ENCODE results near the gene CEP104. TPM values are rescaled to one million over a fixed set of nuclear protein-coding genes. Genes with fewer than 3 reads are reported as not detected.

The CEP104 gene
- total and polyA plus RNA-seq, 4 experiments from 2014 or later = 10.3 to 64.4 (median 47.4) TPM

DNA sequence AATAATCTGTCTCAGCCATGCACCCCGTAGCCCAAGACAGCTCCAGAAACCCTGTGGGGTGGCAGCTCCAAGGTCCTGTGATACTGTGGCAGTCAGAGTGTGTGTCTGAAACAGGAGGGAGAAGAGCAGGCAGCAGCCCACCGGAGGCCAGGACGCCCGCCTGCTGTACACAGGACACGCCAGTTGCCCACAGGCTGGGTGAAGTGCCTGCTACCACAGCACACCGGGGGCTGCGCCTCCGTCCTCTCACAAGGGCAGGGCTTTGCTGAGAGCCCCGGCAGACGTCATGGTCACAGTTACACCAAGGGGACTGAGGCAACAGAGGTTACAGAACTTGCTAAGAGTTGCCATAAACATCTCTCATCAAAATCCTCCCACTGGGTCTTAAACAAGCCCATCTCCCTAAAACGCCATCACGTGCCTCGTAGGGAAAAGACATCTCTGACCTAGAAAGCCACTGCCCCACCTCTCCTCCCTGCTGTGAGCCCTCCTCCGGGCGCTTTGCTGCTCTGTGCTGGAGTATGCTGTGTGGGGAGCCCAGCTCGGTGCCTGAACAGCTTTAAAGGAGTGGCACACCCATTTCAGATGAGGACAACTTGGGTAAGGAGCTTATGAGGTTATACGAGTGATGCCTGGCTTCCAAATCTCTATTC is 37.7 kb upstream of the CEP104 start:
- H3K4me1 ChIP-seq (ENCODE audit: insufficient read depth, low read length) = peaks cover 30% of the 10 kb centered on the region
- DNase-seq = no peak
- H3K27ac ChIP-seq (ENCODE audit: low read depth, low read length) = no peak overlapping the region
- H3K36me3 Mint-ChIP-seq = peaks cover 29 to 49% of the 10 kb centered on the region in 2 donors
- ChIA-PET POLR2A (ENCODE audit: partially characterized antibody) (no interaction called here), CTCF (ENCODE audit: partially characterized antibody) (no interaction called here)
- no peak overlapping the region for H3K4me3 ChIP-seq (ENCODE audit: low read length in 2 of 2)
- H3K9me3 Mint-ChIP-seq = peaks cover 0 to 21% (median 11%) of the 10 kb centered on the region in 8 donors
- no peak overlapping the region for H3K4me3 Mint-ChIP-seq
- intact Hi-C loops (cut with micrococcal nuclease) = no loop called here
- H3K27ac Mint-ChIP-seq = no peak overlapping the region
- no peaks in the 10 kb centered on the region for H3K27me3 Mint-ChIP-seq
- H3K27me3 ChIP-seq (ENCODE audit: insufficient read depth, low read length) = no peaks in the 10 kb centered on the region
- peaks cover 21 to 51% (median 30%) of the 10 kb centered on the region in 4 donors for H3K4me1 Mint-ChIP-seq
- peaks cover 10% of the 10 kb centered on the region for H3K36me3 ChIP-seq (ENCODE audit: insufficient read depth, low read length)
- H3K9me3 ChIP-seq (ENCODE audit: control insufficient read depth in 1 of 2, low read length in 2 of 2) = no peaks in the 10 kb centered on the region

DNA sequence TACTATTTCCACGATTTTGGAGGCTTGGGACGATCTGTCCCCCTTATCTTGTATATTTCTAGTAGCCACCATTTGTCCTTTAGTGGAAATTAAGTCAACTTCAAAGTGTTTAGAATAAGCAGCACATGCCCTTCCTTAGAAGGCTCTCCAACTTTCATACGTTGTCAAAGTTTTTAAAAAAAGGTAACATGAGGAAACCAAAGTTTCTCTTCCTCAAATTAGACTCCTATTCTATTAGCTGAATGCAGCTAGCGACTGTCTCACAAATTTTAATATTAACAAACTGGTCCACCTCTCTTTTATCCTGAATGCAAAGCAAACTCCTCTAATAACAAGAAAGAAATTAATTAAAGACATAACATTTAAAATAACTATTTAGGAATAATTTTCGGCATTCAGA is 36.2 kb upstream of the CEP104 start:
- ChIA-PET POLR2A (ENCODE audit: partially characterized antibody) (interaction anchor here (0.8 kb wide), 1 partner anchor 10 kb away, joined by 3 read pairs; no protein-coding TSS in a partner anchor), CTCF (ENCODE audit: partially characterized antibody) (no interaction called here)
- Histone ChIP-seq H3K4me1 (ENCODE audit: insufficient read depth, low read length) (peaks cover 23% of the 10 kb centered on the region), H3K4me3 (ENCODE audit: low read length in 2 of 2) (no peak overlapping the region), H3K9me3 (ENCODE audit: control insufficient read depth in 1 of 2, low read length in 2 of 2) (no peaks in the 10 kb centered on the region), H3K36me3 (ENCODE audit: insufficient read depth, low read length) (peaks cover 14% of the 10 kb centered on the region), H3K27ac (ENCODE audit: low read depth, low read length) (no peak overlapping the region), H3K27me3 (ENCODE audit: insufficient read depth, low read length) (no peaks in the 10 kb centered on the region)
- intact Hi-C loops (cut with micrococcal nuclease) = no loop called here
- peaks cover 19 to 39% (median 25%) of the 10 kb centered on the region in 4 donors for H3K4me1 Mint-ChIP-seq
- H3K27ac Mint-ChIP-seq = peak overlapping the region in 1 of 7 donors; percentile 22
- H3K9me3 Mint-ChIP-seq = peaks cover 0 to 14% (median 7%) of the 10 kb centered on the region in 8 donors
- DNase-seq = no peak
- H3K4me3 Mint-ChIP-seq = no peak overlapping the region
- no peaks in the 10 kb centered on the region for H3K27me3 Mint-ChIP-seq
- H3K36me3 Mint-ChIP-seq = peaks cover 27 to 49% of the 10 kb centered on the region in 2 donors

DNA sequence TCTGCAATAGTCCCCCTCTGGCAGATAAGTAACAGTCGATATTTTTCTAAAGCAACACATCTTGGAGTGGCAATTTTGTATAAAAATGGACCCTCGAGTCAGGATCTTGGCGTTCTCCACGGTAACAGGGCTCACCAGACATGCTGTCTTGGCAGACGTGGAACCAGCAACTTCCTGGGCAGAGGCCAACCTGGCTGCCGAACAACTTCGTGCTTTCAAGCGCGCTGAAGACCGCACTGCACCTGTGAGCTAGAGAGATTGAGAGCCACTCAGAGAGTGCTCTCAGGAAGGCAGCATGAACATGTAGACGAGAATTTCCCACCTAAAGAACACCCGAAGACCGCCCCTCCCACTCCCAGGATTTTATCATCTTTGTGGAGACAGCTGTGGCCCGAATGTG is 35.7 kb upstream of the CEP104 start:
- H3K36me3 ChIP-seq (ENCODE audit: insufficient read depth, low read length) = peaks cover 17% of the 10 kb centered on the region
- no peak for DNase-seq
- H3K27ac ChIP-seq (ENCODE audit: low read depth, low read length) = no peak overlapping the region
- H3K4me3 ChIP-seq (ENCODE audit: low read length in 2 of 2) = no peak overlapping the region
- ChIA-PET POLR2A (ENCODE audit: partially characterized antibody) (no interaction called here), CTCF (ENCODE audit: partially characterized antibody) (no interaction called here)
- H3K27me3 ChIP-seq (ENCODE audit: insufficient read depth, low read length) = no peaks in the 10 kb centered on the region
- Mint-ChIP-seq H3K36me3 (peaks cover 29 to 53% of the 10 kb centered on the region in 2 donors), H3K27ac (peak overlapping the region in 5 of 7 donors; percentile 17 to 51 (median 42)), H3K4me1 (peaks cover 19 to 35% (median 23%) of the 10 kb centered on the region in 4 donors), H3K27me3 (no peaks in the 10 kb centered on the region), H3K4me3 (no peak overlapping the region), H3K9me3 (peaks cover 0 to 10% (median 4%) of the 10 kb centered on the region in 8 donors)
- no peaks in the 10 kb centered on the region for H3K9me3 ChIP-seq (ENCODE audit: control insufficient read depth in 1 of 2, low read length in 2 of 2)
- H3K4me1 ChIP-seq (ENCODE audit: insufficient read depth, low read length) = peaks cover 23% of the 10 kb centered on the region
- intact Hi-C loops (cut with micrococcal nuclease) = no loop called here

DNA sequence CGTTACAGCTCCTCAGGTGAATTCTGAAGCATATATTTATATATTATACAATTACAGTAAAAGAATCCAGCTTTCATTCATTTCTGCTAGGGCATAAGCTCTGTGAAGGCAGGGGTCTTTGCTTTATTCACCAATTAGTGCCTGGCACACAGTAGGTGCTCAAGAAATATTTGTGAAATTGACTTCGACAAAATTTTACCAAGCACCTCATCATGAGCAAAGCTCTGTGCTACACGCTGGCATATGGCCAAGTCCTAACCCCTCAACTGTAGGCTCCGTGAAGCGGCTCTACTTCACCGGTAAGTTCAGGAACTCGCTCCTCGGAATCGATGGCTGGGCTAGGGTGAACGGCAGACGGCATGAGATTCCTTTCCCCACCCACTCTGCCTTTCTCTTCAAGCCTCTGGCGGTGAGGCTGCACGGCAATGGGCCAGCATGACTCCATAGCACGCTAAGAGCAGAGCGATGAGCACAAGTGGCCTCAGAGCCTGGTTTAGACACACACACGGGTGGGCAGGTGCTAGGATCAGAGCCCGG is 34.4 kb upstream of the CEP104 start:
- no peaks in the 10 kb centered on the region for H3K9me3 Mint-ChIP-seq
- ChIA-PET CTCF (ENCODE audit: partially characterized antibody) (interaction anchor here (0.8 to 1.8 kb wide), 2 partner anchors 8 to 33 kb away, joined by 3 to 8 read pairs; partner anchors contain the start of gene C1orf174), POLR2A (ENCODE audit: partially characterized antibody) (interaction anchor here (1.4 to 2.8 kb wide), 2 partner anchors 9 to 35 kb away, joined by 3 to 19 read pairs; partner anchors contain the start of gene C1orf174)
- H3K4me1 ChIP-seq (ENCODE audit: insufficient read depth, low read length) = peaks cover 20% of the 10 kb centered on the region
- H3K27me3 Mint-ChIP-seq = no peaks in the 10 kb centered on the region
- intact Hi-C loops (cut with micrococcal nuclease) = no loop called here
- H3K36me3 Mint-ChIP-seq = peaks cover 22 to 54% of the 10 kb centered on the region in 2 donors
- H3K27me3 ChIP-seq (ENCODE audit: insufficient read depth, low read length) = no peaks in the 10 kb centered on the region
- H3K9me3 ChIP-seq (ENCODE audit: control insufficient read depth in 1 of 2, low read length in 2 of 2) = no peaks in the 10 kb centered on the region
- H3K27ac ChIP-seq (ENCODE audit: low read depth, low read length) = peak overlapping the region; percentile 44
- H3K27ac Mint-ChIP-seq = peak overlapping the region; percentile 9 to 85 (median 70)
- DNase-seq = no peak
- H3K4me3 ChIP-seq (ENCODE audit: low read length in 2 of 2) = no peak overlapping the region
- peak overlapping the region in 3 of 8 donors; percentile 65 to 89 (median 75) for H3K4me3 Mint-ChIP-seq
- peaks cover 16 to 24% (median 19%) of the 10 kb centered on the region in 4 donors for H3K4me1 Mint-ChIP-seq
- peaks cover 24% of the 10 kb centered on the region for H3K36me3 ChIP-seq (ENCODE audit: insufficient read depth, low read length)

DNA sequence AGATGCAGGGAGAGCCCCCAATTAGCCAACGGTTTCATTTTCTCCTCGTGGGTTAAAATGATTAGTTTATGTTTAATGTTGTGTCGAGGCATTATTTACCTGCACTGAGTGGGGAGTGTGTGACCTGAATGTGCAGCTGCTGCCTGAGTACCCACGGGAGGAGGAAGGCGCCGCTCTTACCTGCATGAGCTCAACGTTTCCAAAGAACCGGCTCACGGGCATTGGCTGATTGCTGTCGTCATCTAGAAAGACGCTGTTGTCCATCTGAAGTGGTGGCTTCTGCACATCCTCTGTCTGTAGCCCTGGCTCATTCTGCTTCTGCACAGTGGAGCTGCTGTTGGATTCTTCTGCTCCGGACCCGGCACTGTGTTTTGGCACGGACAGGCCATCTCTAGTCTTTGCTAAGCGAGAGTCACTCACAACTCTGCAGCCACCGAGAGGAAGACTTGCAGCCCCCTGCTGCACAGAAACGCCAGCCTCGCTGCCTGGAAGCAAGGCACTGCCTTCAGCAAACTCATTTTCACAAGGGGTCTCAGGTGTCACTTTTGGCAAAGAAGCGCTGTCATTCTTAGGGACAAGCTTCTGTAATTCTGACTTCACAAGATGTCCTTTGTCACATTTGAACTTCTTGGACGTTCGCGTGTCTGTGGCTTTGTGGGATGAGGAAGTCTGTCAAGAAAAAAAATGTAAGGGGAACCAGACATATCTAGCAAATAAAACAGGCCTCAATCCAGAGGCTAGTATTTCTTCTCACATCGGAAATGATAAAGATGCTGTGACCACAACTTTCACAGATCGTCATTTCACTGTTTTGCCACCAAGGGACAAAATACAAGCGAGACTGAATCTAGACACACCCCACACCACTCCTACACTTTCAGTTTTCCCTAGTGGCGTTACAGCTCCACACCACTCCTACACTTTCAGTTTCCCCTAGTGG is 33.6 kb upstream of the CEP104 start:
- Histone ChIP-seq H3K4me1 (ENCODE audit: insufficient read depth, low read length) (peaks cover 19% of the 10 kb centered on the region), H3K4me3 (ENCODE audit: low read length in 2 of 2) (peak overlapping the region; percentile 7 to 26), H3K36me3 (ENCODE audit: insufficient read depth, low read length) (peaks cover 28% of the 10 kb centered on the region), H3K27me3 (ENCODE audit: insufficient read depth, low read length) (no peaks in the 10 kb centered on the region), H3K27ac (ENCODE audit: low read depth, low read length) (peak overlapping the region; percentile 44), H3K9me3 (ENCODE audit: control insufficient read depth in 1 of 2, low read length in 2 of 2) (no peaks in the 10 kb centered on the region)
- H3K27ac Mint-ChIP-seq = peak overlapping the region; percentile 85 to 95 (median 90)
- H3K4me1 Mint-ChIP-seq = peaks cover 16 to 17% (median 16%) of the 10 kb centered on the region in 4 donors
- no peaks in the 10 kb centered on the region for H3K27me3 Mint-ChIP-seq
- ChIA-PET POLR2A (ENCODE audit: partially characterized antibody) (interaction anchor here (1.4 to 2.8 kb wide), 2 partner anchors 9 to 34 kb away, joined by 3 to 19 read pairs; partner anchors contain the start of gene C1orf174), CTCF (ENCODE audit: partially characterized antibody) (interaction anchor here (0.8 to 1.8 kb wide), 2 partner anchors 9 to 32 kb away, joined by 3 to 8 read pairs; partner anchors contain the start of gene C1orf174)
- H3K36me3 Mint-ChIP-seq = peaks cover 22 to 52% of the 10 kb centered on the region in 2 donors
- no peaks in the 10 kb centered on the region for H3K9me3 Mint-ChIP-seq
- DNase-seq = peak in 4 of 5 donors; percentile 24 to 69 (median 44)
- intact Hi-C loops (cut with micrococcal nuclease) = loop anchor here (1.0 kb wide), 1 partner anchor 10 kb away; the partner anchor contains the start of gene C1orf174
- H3K4me3 Mint-ChIP-seq = peak overlapping the region; percentile 62 to 89 (median 70)

DNA sequence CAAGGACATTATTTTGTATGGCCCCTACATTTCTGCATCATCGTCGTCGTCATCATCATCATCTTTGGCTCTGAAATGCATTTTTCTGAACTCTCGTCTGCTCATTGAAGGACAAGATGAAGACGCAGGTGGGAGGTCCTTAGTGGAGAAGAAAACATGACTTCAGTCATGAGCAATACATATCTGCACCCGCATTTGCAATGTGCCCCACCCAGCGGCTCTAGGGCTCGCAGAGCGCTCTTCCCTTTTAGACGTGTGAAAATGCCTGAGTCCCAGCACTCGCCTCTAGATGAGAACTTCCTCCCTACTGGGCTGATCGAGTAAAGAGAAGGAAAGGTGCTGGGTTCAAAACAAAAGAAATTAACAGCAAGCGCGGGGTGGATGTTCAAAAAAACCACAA is 32.9 kb upstream of the CEP104 start:
- H3K4me3 ChIP-seq (ENCODE audit: low read length in 2 of 2) = peak overlapping the region; percentile 7 to 26
- H3K27ac ChIP-seq (ENCODE audit: low read depth, low read length) = peak overlapping the region; percentile 44
- POLR2A ChIA-PET (ENCODE audit: partially characterized antibody) = interaction anchor here (1.4 to 2.8 kb wide), 2 partner anchors 10 to 34 kb away, joined by 3 to 19 read pairs; partner anchors contain the start of gene C1orf174
- H3K4me3 Mint-ChIP-seq = peak overlapping the region; percentile 62 to 89 (median 70)
- H3K4me1 Mint-ChIP-seq = peaks cover 15 to 16% (median 16%) of the 10 kb centered on the region in 4 donors
- no peaks in the 10 kb centered on the region for H3K27me3 ChIP-seq (ENCODE audit: insufficient read depth, low read length)
- H3K4me1 ChIP-seq (ENCODE audit: insufficient read depth, low read length) = peaks cover 19% of the 10 kb centered on the region
- CTCF ChIA-PET (ENCODE audit: partially characterized antibody) = interaction anchor here (1.8 kb wide), 1 partner anchor 10 kb away, joined by 8 read pairs; the partner anchor contains the start of gene C1orf174
- H3K36me3 ChIP-seq (ENCODE audit: insufficient read depth, low read length) = peaks cover 31% of the 10 kb centered on the region
- no peaks in the 10 kb centered on the region for H3K27me3 Mint-ChIP-seq
- no peaks in the 10 kb centered on the region for H3K9me3 ChIP-seq (ENCODE audit: control insufficient read depth in 1 of 2, low read length in 2 of 2)
- peak overlapping the region; percentile 85 to 95 (median 90) for H3K27ac Mint-ChIP-seq
- H3K9me3 Mint-ChIP-seq = no peaks in the 10 kb centered on the region
- intact Hi-C loops (cut with micrococcal nuclease) = loop anchor here (1.0 kb wide), 1 partner anchor 10 kb away; the partner anchor contains the start of gene C1orf174
- peaks cover 24 to 46% of the 10 kb centered on the region in 2 donors for H3K36me3 Mint-ChIP-seq
- DNase-seq = peak in 3 of 5 donors; percentile 19 to 48 (median 29)
